HCT116 (cell line): ENCODE data around the gene ENTPD8. TPM values are rescaled to one million over a fixed set of nuclear protein-coding genes. Genes with fewer than 3 reads are reported as not detected.

Experiments
- ATAC-seq: fragments of 200-7000 bp; cut with Tn5 transposase; 2 replicates; pipeline ENCODE4 v1.9.1; 2020; ENCODE audit warnings: mild to moderate bottlenecking, moderate library complexity
- BruUV-seq: library from RNA; stranded (reverse); fragments of 400-500 nt; replicated peaks from 2 replicates; lab custom pipeline; 2021; lab: Mats Ljungman, UMichigan
- CTCF ChIA-PET: fragments of 300-600 bp; sonication (Branson Sonifier 250); formaldehyde crosslinking; loops from one replicate; lab custom pipeline; 2021; ENCODE audit warnings: antibody characterized with exemption; lab: Charles Lee
- POLR2A ChIA-PET: fragments of 300-600, 350-600 bp; sonication (Branson Sonifier 250); formaldehyde crosslinking; loops from one replicate; lab custom pipeline; 2021; ENCODE audit warnings: antibody characterized with exemption; lab: Charles Lee
- RAD21 ChIA-PET, 2 experiments: fragments of 300-600 bp; sonication (Branson Sonifier 250); formaldehyde crosslinking; loops; one replicate each; lab custom pipeline; 2023; ENCODE audit warnings: low total read pairs in 2 of 2; ENCODE audit not compliant: uncharacterized antibody in 2 of 2, unreplicated experiment in 2 of 2, low non-redundant PET in 1 of 2; lab: Charles Lee
- DNase-seq: peaks from one replicate; pipeline ENCODE4 v3.0.0-alpha.2; 2010; ENCODE audit warnings: low read depth, low spot score
- H2AFZ ChIP-seq: fragments of 200-600 bp; shearing (Covaris generic), sonication (generic); 2 replicates; pipeline ENCODE4 v1.6.1; 2017; ENCODE audit warnings: low read depth, mixed run types, mixed read lengths, antibody characterized with exemption, low read length; ENCODE audit not compliant: poor library complexity, severe bottlenecking
- H3K27ac ChIP-seq: 2 replicates; pipeline ENCODE4 v1.5.1; 2012; ENCODE audit warnings: low read depth, low read length
- H3K27me3 ChIP-seq: fragments of 200-600 bp; sonication (generic); 2 replicates; pipeline ENCODE4 v1.6.1; 2016; ENCODE audit warnings: mixed run types, low read length, mixed read lengths; ENCODE audit not compliant: insufficient read depth
- H3K36me3 ChIP-seq, 2 experiments: fragments of 200-500 bp in 1 of 2; fragments of 200-600 bp in 1 of 2; sonication (Bioruptor generic) in 1 of 2; sonication (generic) in 1 of 2; 2 replicates each; pipeline versions ENCODE4 v1.5.1 to v1.6.1; 2014 to 2016; ENCODE audit warnings: low read length in 2 of 2, inconsistent platforms in 1 of 2, mixed read lengths in 1 of 2, mixed run types in 1 of 2; ENCODE audit not compliant: insufficient read depth in 2 of 2, control insufficient read depth in 1 of 2
- H3K4me1 ChIP-seq, 2 experiments: fragments of 200-600 bp in 1 of 2; sonication (generic) in 1 of 2; 2 replicates each; pipeline versions ENCODE4 v1.5.1 to v1.6.1; 2012 to 2017; ENCODE audit warnings: low read length in 2 of 2, inconsistent platforms in 1 of 2, mild to moderate bottlenecking in 1 of 2, mixed read lengths in 1 of 2, mixed run types in 1 of 2, moderate library complexity in 1 of 2; ENCODE audit not compliant: insufficient read depth in 2 of 2, control insufficient read depth in 1 of 2
- H3K4me2 ChIP-seq: fragments of 200-600 bp; sonication (generic); 2 replicates; pipeline ENCODE4 v1.6.1; 2017; ENCODE audit warnings: mixed run types, low read length, mixed read lengths
- H3K4me3 ChIP-seq, 2 experiments: fragments of 200-600 bp in 1 of 2; sonication (generic) in 1 of 2; replicated peaks in 1 of 2; 2 replicates each; pipeline ENCODE4 v1.5.1; 2011 to 2016; ENCODE audit warnings: low read length in 2 of 2, control low read depth in 1 of 2, low read depth in 1 of 2, mild to moderate bottlenecking in 1 of 2, mixed read lengths in 1 of 2, mixed run types in 1 of 2
- H3K79me2 ChIP-seq: fragments of 200-600 bp; sonication (generic); 2 replicates; pipeline ENCODE4 v1.6.1; 2017; ENCODE audit warnings: mild to moderate bottlenecking, mixed run types, low read length, moderate library complexity, mixed read lengths; ENCODE audit not compliant: insufficient read depth
- H3K9ac ChIP-seq: fragments of 200-600 bp; sonication (generic); 2 replicates; pipeline ENCODE4 v1.6.1; 2016; ENCODE audit warnings: low read length, mixed read lengths
- H3K9me2 ChIP-seq: fragments of 200-600 bp; sonication (generic), shearing (Covaris generic); 2 replicates; pipeline ENCODE4 v1.6.1; 2017; ENCODE audit warnings: mixed run types, mild to moderate bottlenecking, moderate library complexity; ENCODE audit not compliant: insufficient read depth
- H3K9me3 ChIP-seq, 2 experiments: fragments of 200-500 bp in 1 of 2; fragments of 200-600 bp in 1 of 2; sonication (Bioruptor generic) in 1 of 2; sonication (generic) in 1 of 2; 2 replicates each; pipeline ENCODE4 v1.6.1; 2014 to 2017; ENCODE audit warnings: low read length in 2 of 2, mixed read lengths in 2 of 2, inconsistent platforms in 1 of 2, low read depth in 1 of 2, mild to moderate bottlenecking in 1 of 2, mixed run types in 1 of 2, moderate library complexity in 1 of 2; ENCODE audit not compliant: control insufficient read depth in 1 of 2, insufficient read depth in 1 of 2
- H4K20me1 ChIP-seq: fragments of 200-600 bp; sonication (generic), shearing (Covaris generic); 2 replicates; pipeline ENCODE4 v1.6.1; 2017; ENCODE audit warnings: mixed run types, mild to moderate bottlenecking, moderate library complexity; ENCODE audit not compliant: insufficient read depth
- CBX3 ChIP-seq: IDR thresholded peaks from 2 replicates; pipeline ENCODE4 v1.6.1; 2012; ENCODE audit warnings: low read depth
- CEBPB ChIP-seq: IDR thresholded peaks from 2 replicates; pipeline ENCODE4 v1.6.1; 2012; ENCODE audit warnings: low read depth
- ELF1 ChIP-seq: IDR thresholded peaks from 2 replicates; pipeline ENCODE4 v1.6.1; 2012; ENCODE audit warnings: low read depth, borderline replicate concordance
- EZH2 ChIP-seq: fragments of 200-600 bp; sonication (generic); IDR thresholded peaks from 2 replicates; pipeline ENCODE4 v1.6.1; 2017; ENCODE audit warnings: antibody characterized with exemption, mixed run types
- EZH2phosphoT487 ChIP-seq: fragments of 200-600 bp; IDR thresholded peaks from 2 replicates; pipeline ENCODE4 v1.6.1; 2018; ENCODE audit warnings: antibody characterized with exemption, borderline replicate concordance
- FOSL1 ChIP-seq: IDR thresholded peaks from 2 replicates; pipeline ENCODE4 v1.6.1; 2012; ENCODE audit warnings: low read depth
- POLR2A ChIP-seq: IDR thresholded peaks from 2 replicates; pipeline ENCODE4 v1.7.0; 2011; ENCODE audit warnings: borderline replicate concordance; ENCODE audit not compliant: insufficient read depth, insufficient read length; ENCODE audit errors: extremely low read depth
- POLR2AphosphoS5 ChIP-seq: IDR thresholded peaks from 2 replicates; pipeline ENCODE4 v1.6.1; 2011; ENCODE audit warnings: mild to moderate bottlenecking, low read depth, low read length, moderate library complexity
- RAD21 ChIP-seq: IDR thresholded peaks from 2 replicates; pipeline ENCODE4 v1.6.1; 2012; ENCODE audit warnings: low read depth, mild to moderate bottlenecking
- SIN3A ChIP-seq: IDR thresholded peaks from 2 replicates; pipeline ENCODE4 v1.6.1; 2012; ENCODE audit warnings: low read depth
- SP1 ChIP-seq: IDR thresholded peaks from 2 replicates; pipeline ENCODE4 v1.6.1; 2012; ENCODE audit warnings: low read depth
- ZBTB33 ChIP-seq: IDR thresholded peaks from 2 replicates; pipeline ENCODE4 v1.6.1; 2011; ENCODE audit warnings: mild to moderate bottlenecking, low read length, moderate library complexity; ENCODE audit not compliant: insufficient replicate concordance; ENCODE audit errors: extremely low read depth
- ZFX ChIP-seq: fragments of 450-650 bp; IDR thresholded peaks from 2 replicates; pipeline ENCODE4 v1.6.1; 2017
- ZNF274 ChIP-seq: fragments of 200-500 bp; sonication (Bioruptor generic); IDR thresholded peaks from 2 replicates; pipeline ENCODE4 v1.6.1; 2014; ENCODE audit warnings: mild to moderate bottlenecking, low read depth, low read length, inconsistent platforms
- intact Hi-C: fragments of 100-400 bp; cut with micrococcal nuclease; formaldehyde crosslinking; loops from 2 replicates; pipeline ENCODE4 v1.10.0; 2022
- total RNA-seq: library from RNA; stranded (reverse); gene quantifications from one replicate; pipeline ENCODE4 v1.2.1, GENCODE V29; 2021; ENCODE audit not compliant: unreplicated experiment
- TF ChIP-seq, protein P1 (sequence below): IDR thresholded peaks from 2 replicates; pipeline ENCODE4 v1.6.1; 2012; ENCODE audit warnings: low read depth
- TF ChIP-seq, protein P2 (sequence below): IDR thresholded peaks from 2 replicates; pipeline ENCODE4 v1.6.1; 2012

The ENTPD8 gene
- total RNA-seq, 1 experiment from 2014 or later = 1.7 TPM

DNA sequence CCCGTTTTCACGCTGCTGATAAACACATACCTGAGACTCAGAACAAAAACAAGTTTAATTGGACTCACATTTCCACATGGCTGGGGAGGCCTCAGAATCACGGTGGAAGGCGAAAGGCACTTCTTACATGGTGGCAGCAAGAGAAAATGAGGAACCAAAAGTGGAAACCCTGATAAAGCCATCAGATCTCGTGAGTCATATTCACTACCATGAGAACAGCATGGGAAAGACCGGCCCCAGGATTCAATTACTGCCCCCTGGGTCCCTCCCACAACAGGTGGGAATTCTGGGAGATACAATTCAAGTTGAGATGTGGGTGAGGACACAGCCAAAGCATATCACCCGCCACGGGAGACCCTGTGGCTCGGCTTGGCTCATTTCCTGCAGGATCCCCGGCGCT is 38.4 kb downstream of the ENTPD8 start:
- ChIA-PET CTCF (no interaction called here), RAD21 (no interaction called here), POLR2A (no interaction called here)
- no peaks in the 10 kb centered on the region for H3K9me2 ChIP-seq
- H3K79me2 ChIP-seq = no peaks in the 10 kb centered on the region
- ATAC-seq (no peak), DNase-seq (no peak)
- H3K4me3 ChIP-seq = no peak overlapping the region
- H3K9me3 ChIP-seq = no peaks in the 10 kb centered on the region
- no peak overlapping the region for H3K4me2 ChIP-seq
- no peak for TF ChIP-seq CBX3
- TF ChIP-seq SIN3A = no peak
- no peak for TF ChIP-seq RAD21
- TF ChIP-seq ZFX = no peak
- TF ChIP-seq ZBTB33 = no peak
- TF ChIP-seq, protein P1, sequence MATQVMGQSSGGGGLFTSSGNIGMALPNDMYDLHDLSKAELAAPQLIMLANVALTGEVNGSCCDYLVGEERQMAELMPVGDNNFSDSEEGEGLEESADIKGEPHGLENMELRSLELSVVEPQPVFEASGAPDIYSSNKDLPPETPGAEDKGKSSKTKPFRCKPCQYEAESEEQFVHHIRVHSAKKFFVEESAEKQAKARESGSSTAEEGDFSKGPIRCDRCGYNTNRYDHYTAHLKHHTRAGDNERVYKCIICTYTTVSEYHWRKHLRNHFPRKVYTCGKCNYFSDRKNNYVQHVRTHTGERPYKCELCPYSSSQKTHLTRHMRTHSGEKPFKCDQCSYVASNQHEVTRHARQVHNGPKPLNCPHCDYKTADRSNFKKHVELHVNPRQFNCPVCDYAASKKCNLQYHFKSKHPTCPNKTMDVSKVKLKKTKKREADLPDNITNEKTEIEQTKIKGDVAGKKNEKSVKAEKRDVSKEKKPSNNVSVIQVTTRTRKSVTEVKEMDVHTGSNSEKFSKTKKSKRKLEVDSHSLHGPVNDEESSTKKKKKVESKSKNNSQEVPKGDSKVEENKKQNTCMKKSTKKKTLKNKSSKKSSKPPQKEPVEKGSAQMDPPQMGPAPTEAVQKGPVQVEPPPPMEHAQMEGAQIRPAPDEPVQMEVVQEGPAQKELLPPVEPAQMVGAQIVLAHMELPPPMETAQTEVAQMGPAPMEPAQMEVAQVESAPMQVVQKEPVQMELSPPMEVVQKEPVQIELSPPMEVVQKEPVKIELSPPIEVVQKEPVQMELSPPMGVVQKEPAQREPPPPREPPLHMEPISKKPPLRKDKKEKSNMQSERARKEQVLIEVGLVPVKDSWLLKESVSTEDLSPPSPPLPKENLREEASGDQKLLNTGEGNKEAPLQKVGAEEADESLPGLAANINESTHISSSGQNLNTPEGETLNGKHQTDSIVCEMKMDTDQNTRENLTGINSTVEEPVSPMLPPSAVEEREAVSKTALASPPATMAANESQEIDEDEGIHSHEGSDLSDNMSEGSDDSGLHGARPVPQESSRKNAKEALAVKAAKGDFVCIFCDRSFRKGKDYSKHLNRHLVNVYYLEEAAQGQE = no peak
- no peak for TF ChIP-seq FOSL1
- no peak for TF ChIP-seq ELF1
- TF ChIP-seq SP1 = no peak
- TF ChIP-seq POLR2A = no peak
- no peak for TF ChIP-seq EZH2phosphoT487
- TF ChIP-seq EZH2 = no peak
- TF ChIP-seq CEBPB = no peak
- TF ChIP-seq, protein P2, sequence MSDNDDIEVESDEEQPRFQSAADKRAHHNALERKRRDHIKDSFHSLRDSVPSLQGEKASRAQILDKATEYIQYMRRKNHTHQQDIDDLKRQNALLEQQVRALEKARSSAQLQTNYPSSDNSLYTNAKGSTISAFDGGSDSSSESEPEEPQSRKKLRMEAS = no peak
- TF ChIP-seq POLR2AphosphoS5 = no peak
- TF ChIP-seq ZNF274 = no peak
- peaks cover 4 to 26% of the 10 kb centered on the region in 2 experiments; a peak in 3 of 4 replicates for H3K4me1 ChIP-seq
- no peak overlapping the region for H3K27ac ChIP-seq
- intact Hi-C loops = no loop called here
- no peak overlapping the region for H2AFZ ChIP-seq
- H3K27me3 ChIP-seq = no peaks in the 10 kb centered on the region
- no TSS peak for BruUV-seq
- no peak overlapping the region for H3K9ac ChIP-seq
- H3K36me3 ChIP-seq = no peaks in the 10 kb centered on the region
- no peaks in the 10 kb centered on the region for H4K20me1 ChIP-seq
